Left ventricle myocardium superior (tissue), 1 donor: Measurements from ENCODE around the gene CHAF1A. TPM values are rescaled to one million over a fixed set of nuclear protein-coding genes. Genes with fewer than 3 reads are reported as not detected.

Experiments used
- ATAC-seq: fragments of 200-7000 bp; cut with Tn5 transposase; one replicate; pipeline ENCODE4 v1.9.1; 2020; ENCODE audit warnings: mild to moderate bottlenecking, moderate library complexity
- DNase-seq: peaks from one replicate; pipeline ENCODE4 v3.0.0-alpha.2; 2020
- intact Hi-C: fragments of 100-400 bp; cut with micrococcal nuclease; formaldehyde crosslinking; loops from one replicate; pipeline ENCODE4 v1.11.0; 2022
- total RNA-seq: library from RNA; stranded (reverse); fragmentation: NEBNext Ultra II Directional; extraction: Animal tissue kit (Norgen Biotek cat#: 25700); gene quantifications from one replicate; pipeline ENCODE4 v1.2.1, GENCODE V29; 2021
- donor health status: DM: no; HTN: yes; CAD: no; lungs with severe emphysema.

The CHAF1A gene
- total RNA-seq, 1 donor from 2014 or later, result 7.2 TPM

- intact Hi-C loops, result no loop called here
- no peak for DNase-seq
- ATAC-seq, result no peak
Measured at GRCh38 chr19:4376028-4376670, 26.3 kb upstream of the CHAF1A start.

GRCh38 chr19:4376671-4376990, 25.8 kb upstream of the CHAF1A start:
- intact Hi-C loops, result no loop called here
- ATAC-seq, result no peak
- DNase-seq, result no peak

GRCh38 chr19:4376991-4377781, 25.3 kb upstream of the CHAF1A start:
- ATAC-seq (no peak), DNase-seq (no peak)

GRCh38 chr19:4378886-4379285, 23.6 kb upstream of the CHAF1A start:
- intact Hi-C loops, result no loop called here
- ATAC-seq, result no peak

More at GRCh38 chr19:4376991-4377781, 25.3 kb upstream of the CHAF1A start:
- intact Hi-C loops, result no loop called here

GRCh38 chr19:4379383-4380253, 22.8 kb upstream of the CHAF1A start:
- peak; percentile 3 for ATAC-seq

More at GRCh38 chr19:4378886-4379285, 23.6 kb upstream of the CHAF1A start:
- DNase-seq, result no peak

GRCh38 chr19:4380254-4380727, 22.1 kb upstream of the CHAF1A start:
- intact Hi-C loops, result no loop called here
- peak; percentile 53 for ATAC-seq

More at GRCh38 chr19:4379383-4380253, 22.8 kb upstream of the CHAF1A start:
- intact Hi-C loops, result no loop called here
- DNase-seq, result no peak

GRCh38 chr19:4385291-4386040, 17.0 kb upstream of the CHAF1A start:
- ATAC-seq, result no peak
- intact Hi-C loops, result no loop called here
- DNase-seq, result no peak

More at GRCh38 chr19:4380254-4380727, 22.1 kb upstream of the CHAF1A start:
- peak; percentile 64 for DNase-seq

GRCh38 chr19:4386041-4386782, 16.2 kb upstream of the CHAF1A start:
- intact Hi-C loops, result no loop called here

GRCh38 chr19:4388337-4389063, 13.9 kb upstream of the CHAF1A start:
- peak; percentile 50 for ATAC-seq
- intact Hi-C loops, result no loop called here
- DNase-seq, result peak; percentile 51

More at GRCh38 chr19:4386041-4386782, 16.2 kb upstream of the CHAF1A start:
- no peak for ATAC-seq
- no peak for DNase-seq

- ATAC-seq (no peak), DNase-seq (no peak)
- intact Hi-C loops, result no loop called here
Measured at GRCh38 chr19:4389064-4389375, 13.4 kb upstream of the CHAF1A start.

GRCh38 chr19:4389511-4390016, 12.9 kb upstream of the CHAF1A start:
- no peak for DNase-seq
- intact Hi-C loops, result no loop called here
- ATAC-seq, result no peak

GRCh38 chr19:4390017-4390566, 12.3 kb upstream of the CHAF1A start:
- ATAC-seq (peak; percentile 64), DNase-seq (peak; percentile 42)
- intact Hi-C loops, result no loop called here

- intact Hi-C loops, result no loop called here
- no peak for DNase-seq
- peak; percentile 7 for ATAC-seq
Measured at GRCh38 chr19:4390567-4391305, 11.7 kb upstream of the CHAF1A start.

GRCh38 chr19:4391306-4391693, 11.1 kb upstream of the CHAF1A start:
- DNase-seq (no peak), ATAC-seq (no peak)
- intact Hi-C loops, result no loop called here

- peak; percentile 45 for ATAC-seq
- peak; percentile 61 for DNase-seq
- intact Hi-C loops, result no loop called here
Measured at GRCh38 chr19:4391701-4392483, 10.5 kb upstream of the CHAF1A start.
